GM12873 (cell line): ENCODE data around the gene C1GALT1C1.

Source experiments
- CTCF ChIP-seq: IDR thresholded peaks from 2 replicates; pipeline ENCODE4 v1.5.1; 2012; ENCODE audit warnings: low read depth, mild to moderate bottlenecking, moderate library complexity, low read length, control low read depth; ENCODE audit not compliant: insufficient read depth; ENCODE audit errors: missing control alignments

Gene C1GALT1C1

GRCh38 chrX:120617996-120618630 lies 11.7 kb downstream of the C1GALT1C1 start:
- no peak for TF ChIP-seq CTCF

DNA sequence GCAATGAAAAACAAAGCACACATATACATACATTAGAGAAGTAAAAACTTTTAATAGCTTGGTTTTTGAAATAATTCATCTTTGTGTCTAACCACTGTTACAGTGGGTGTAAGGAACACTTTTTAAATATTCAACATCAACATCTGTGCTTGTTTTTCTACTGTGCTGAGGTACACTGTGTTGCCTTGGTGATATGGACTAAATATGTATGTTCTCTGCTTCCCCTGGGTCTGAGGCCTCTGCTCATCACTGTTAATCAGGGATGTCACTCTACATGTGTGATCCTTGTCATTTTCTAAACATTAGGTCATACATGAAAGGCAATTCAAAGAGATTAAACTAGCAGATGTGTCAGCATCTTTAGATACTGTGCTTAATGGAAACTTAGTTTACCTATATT lies 15.0 kb downstream of the C1GALT1C1 start:
- TF ChIP-seq CTCF: no peak

DNA sequence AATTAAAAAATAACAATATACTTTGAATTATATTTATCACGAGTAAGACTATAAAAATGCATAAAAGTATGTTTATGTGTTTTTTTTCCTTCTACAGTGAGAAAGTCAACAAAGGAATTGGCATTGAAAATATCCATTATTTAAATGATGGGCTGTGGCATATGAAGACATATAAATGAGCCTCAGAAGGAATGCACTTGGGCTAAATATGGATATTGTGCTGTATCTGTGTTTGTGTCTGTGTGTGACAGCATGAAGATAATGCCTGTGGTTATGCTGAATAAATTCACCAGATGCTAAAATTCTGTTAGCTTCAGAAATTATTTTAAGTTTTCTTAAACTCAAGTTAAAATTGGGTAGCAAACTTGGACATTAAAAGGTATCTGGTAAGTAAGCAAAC lies 17.8 kb downstream of the C1GALT1C1 start:
- no peak for TF ChIP-seq CTCF

DNA sequence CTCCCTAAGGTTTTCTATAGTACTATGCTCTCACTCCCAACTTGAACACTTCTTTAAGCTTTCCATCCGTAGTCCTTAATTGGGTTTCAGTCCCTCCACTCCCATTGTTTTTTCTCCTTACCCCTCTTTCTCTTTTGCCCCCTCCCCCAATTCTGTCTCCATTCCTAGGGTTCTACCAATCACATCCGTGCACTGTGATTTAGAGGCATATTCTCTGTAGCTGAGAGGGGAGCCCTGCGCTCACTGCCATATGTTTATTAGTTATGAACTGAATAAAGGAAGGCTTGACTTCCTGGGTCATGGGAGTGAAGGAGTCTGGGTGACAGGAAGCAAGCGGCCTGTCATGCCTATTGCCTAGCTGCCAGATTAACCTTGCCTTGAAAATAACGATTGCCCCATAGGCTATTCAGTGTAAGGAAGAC lies 25.5 kb downstream of the C1GALT1C1 start:
- no peak for TF ChIP-seq CTCF

- no peak for TF ChIP-seq CTCF
These were observed 26.0 kb downstream of the C1GALT1C1 start, which contains the start of gene MCTS1 for GRCh38 chrX:120603707-120604360. Gene MCTS1, plus strand, starts transcription at chrX:120604101. Its CDS starts 136 bp downstream, at chrX:120604237.

- TF ChIP-seq CTCF: no peak
These were observed 44.2 kb downstream of the C1GALT1C1 start for GRCh38 chrX:120585702-120586101.
